SK-N-SH treated with all-trans-retinoic acid at 6 μM for 48 hours (cell line): Measurements from ENCODE around the gene RGS12.

Source experiments
- ATAC-seq: fragments of 200-7000 bp; cut with Tn5 transposase; 3 replicates; pipeline ENCODE4 v1.9.1; 2020; ENCODE audit warnings: mild to moderate bottlenecking, moderate library complexity
- ARNTL ChIP-seq: fragments of 450-650 bp; formaldehyde crosslinking; IDR thresholded peaks from 2 replicates; pipeline ENCODE4 v1.5.0; 2020; ENCODE audit warnings: low read depth, mild to moderate bottlenecking, moderate library complexity, borderline replicate concordance
- BACH2 ChIP-seq: fragments of 250-450 bp; sonication (Bioruptor Pico); IDR thresholded peaks from 2 replicates; pipeline ENCODE4 v1.9.0; 2021; ENCODE audit warnings: mild to moderate bottlenecking, borderline replicate concordance
- CREB5 ChIP-seq: fragments of 250-450 bp; sonication (Bioruptor Pico); IDR thresholded peaks from 2 replicates; pipeline ENCODE4 v1.5.1; 2020; ENCODE audit warnings: low read depth, mild to moderate bottlenecking, moderate library complexity
- CSDC2 ChIP-seq: fragments of 250-450 bp; sonication (Bioruptor Pico); IDR thresholded peaks from 2 replicates; pipeline ENCODE4 v1.5.0; 2020; ENCODE audit warnings: mild to moderate bottlenecking, moderate library complexity
- CSRNP3 ChIP-seq: fragments of 250-450 bp; sonication (Bioruptor Pico); IDR thresholded peaks from 2 replicates; pipeline ENCODE4 v1.5.1; 2021; ENCODE audit warnings: mild to moderate bottlenecking, moderate library complexity
- ESRRG ChIP-seq: fragments of 250-450 bp; sonication (Bioruptor Pico); IDR thresholded peaks from 2 replicates; pipeline ENCODE4 v1.6.1; 2021; ENCODE audit warnings: mild to moderate bottlenecking
- ISL1 ChIP-seq: fragments of 250-450 bp; sonication (Bioruptor Pico); IDR thresholded peaks from 2 replicates; pipeline ENCODE4 v2.1.2; 2022; ENCODE audit warnings: mild to moderate bottlenecking, moderate library complexity
- OSR1 ChIP-seq: fragments of 250-450 bp; sonication (Bioruptor Pico); IDR thresholded peaks from 2 replicates; pipeline ENCODE4 v1.8.0; 2022; ENCODE audit warnings: moderate library complexity, mild to moderate bottlenecking, inconsistent platforms
- PATZ1 ChIP-seq: fragments of 250-450 bp; sonication (Bioruptor Pico); IDR thresholded peaks from 2 replicates; pipeline ENCODE4 v1.8.0; 2020; ENCODE audit warnings: mild to moderate bottlenecking, moderate library complexity, borderline replicate concordance
- POU6F1 ChIP-seq: fragments of 250-450 bp; sonication (Bioruptor Pico); IDR thresholded peaks from 2 replicates; pipeline ENCODE4 v1.8.0; 2021; ENCODE audit warnings: low read depth, mild to moderate bottlenecking, moderate library complexity, borderline replicate concordance
- RARB ChIP-seq: fragments of 250-450 bp; sonication (Bioruptor Pico); IDR thresholded peaks from 2 replicates; pipeline ENCODE4 v1.8.0; 2021; ENCODE audit warnings: mild to moderate bottlenecking, moderate library complexity
- SNAI2 ChIP-seq: fragments of 250-450 bp; sonication (Bioruptor Pico); IDR thresholded peaks from 2 replicates; pipeline ENCODE4 v1.5.0; 2020; ENCODE audit warnings: mild to moderate bottlenecking, moderate library complexity
- TCF4 ChIP-seq: fragments of 250-450 bp; sonication (Bioruptor Pico); IDR thresholded peaks from 2 replicates; pipeline ENCODE4 v1.8.0; 2021; ENCODE audit warnings: mild to moderate bottlenecking, moderate library complexity, borderline replicate concordance
- TOX ChIP-seq: fragments of 250-450 bp; sonication (Bioruptor Pico); IDR thresholded peaks from 2 replicates; pipeline ENCODE4 v1.8.0; 2021; ENCODE audit warnings: mild to moderate bottlenecking, moderate library complexity, borderline replicate concordance
- ZC3H10 ChIP-seq: fragments of 250-450 bp; sonication (Bioruptor Pico); IDR thresholded peaks from 2 replicates; pipeline ENCODE4 v1.5.1; 2021; ENCODE audit warnings: mild to moderate bottlenecking, moderate library complexity
- ZFP3 ChIP-seq: fragments of 250-450 bp; sonication (Bioruptor Pico); IDR thresholded peaks from 2 replicates; pipeline ENCODE4 v1.5.0; 2020; ENCODE audit warnings: mild to moderate bottlenecking, moderate library complexity
- ZNF565 ChIP-seq: fragments of 450-650 bp; formaldehyde crosslinking; conservative IDR thresholded peaks from 2 replicates; pipeline ENCODE4 v1.5.0; 2020; ENCODE audit warnings: low read depth, mild to moderate bottlenecking, moderate library complexity
- ZNF70 ChIP-seq: fragments of 450-650 bp; formaldehyde crosslinking; IDR thresholded peaks from 2 replicates; pipeline ENCODE4 v1.5.0; 2020; ENCODE audit warnings: mild to moderate bottlenecking, moderate library complexity
- ZNF8 ChIP-seq: fragments of 450-650 bp; formaldehyde crosslinking; IDR thresholded peaks from 2 replicates; pipeline ENCODE4 v1.5.0; 2020; ENCODE audit warnings: mild to moderate bottlenecking, moderate library complexity
- TF ChIP-seq, protein P1 (sequence below): fragments of 250-450 bp; sonication (Bioruptor Pico); IDR thresholded peaks from 2 replicates; pipeline ENCODE4 v1.5.0; 2020; ENCODE audit warnings: mild to moderate bottlenecking, moderate library complexity

Gene RGS12

GRCh38 chr4:3280466-3280865 lies 12.4 kb upstream of the RGS12 start:
- no peak for ATAC-seq
- TF ChIP-seq ARNTL (CRISPR knock-in tag) (no peak), ZNF565 (CRISPR knock-in tag) (no peak), TOX (CRISPR knock-in tag) (no peak), PATZ1 (CRISPR knock-in tag) (no peak), ESRRG (CRISPR knock-in tag) (no peak), POU6F1 (CRISPR knock-in tag) (no peak)

GRCh38 chr4:3283483-3283882 lies 9.3 kb upstream of the RGS12 start:
- no peak for ATAC-seq
- TF ChIP-seq BACH2 (CRISPR knock-in tag) (no peak), ESRRG (CRISPR knock-in tag) (no peak), ZNF70 (CRISPR knock-in tag) (no peak), SNAI2 (CRISPR knock-in tag) (no peak), CSRNP3 (CRISPR knock-in tag) (no peak), ZFP3 (CRISPR knock-in tag) (no peak), CREB5 (no peak), ZNF565 (CRISPR knock-in tag) (no peak), ISL1 (no peak), RARB (CRISPR knock-in tag) (no peak), ZNF8 (no peak), ZC3H10 (no peak), ARNTL (CRISPR knock-in tag) (no peak), TCF4 (CRISPR knock-in tag) (no peak), CSDC2 (CRISPR knock-in tag) (no peak), OSR1 (CRISPR knock-in tag) (no peak), PATZ1 (CRISPR knock-in tag) (no peak), POU6F1 (CRISPR knock-in tag) (no peak)
- TF ChIP-seq, protein P1, sequence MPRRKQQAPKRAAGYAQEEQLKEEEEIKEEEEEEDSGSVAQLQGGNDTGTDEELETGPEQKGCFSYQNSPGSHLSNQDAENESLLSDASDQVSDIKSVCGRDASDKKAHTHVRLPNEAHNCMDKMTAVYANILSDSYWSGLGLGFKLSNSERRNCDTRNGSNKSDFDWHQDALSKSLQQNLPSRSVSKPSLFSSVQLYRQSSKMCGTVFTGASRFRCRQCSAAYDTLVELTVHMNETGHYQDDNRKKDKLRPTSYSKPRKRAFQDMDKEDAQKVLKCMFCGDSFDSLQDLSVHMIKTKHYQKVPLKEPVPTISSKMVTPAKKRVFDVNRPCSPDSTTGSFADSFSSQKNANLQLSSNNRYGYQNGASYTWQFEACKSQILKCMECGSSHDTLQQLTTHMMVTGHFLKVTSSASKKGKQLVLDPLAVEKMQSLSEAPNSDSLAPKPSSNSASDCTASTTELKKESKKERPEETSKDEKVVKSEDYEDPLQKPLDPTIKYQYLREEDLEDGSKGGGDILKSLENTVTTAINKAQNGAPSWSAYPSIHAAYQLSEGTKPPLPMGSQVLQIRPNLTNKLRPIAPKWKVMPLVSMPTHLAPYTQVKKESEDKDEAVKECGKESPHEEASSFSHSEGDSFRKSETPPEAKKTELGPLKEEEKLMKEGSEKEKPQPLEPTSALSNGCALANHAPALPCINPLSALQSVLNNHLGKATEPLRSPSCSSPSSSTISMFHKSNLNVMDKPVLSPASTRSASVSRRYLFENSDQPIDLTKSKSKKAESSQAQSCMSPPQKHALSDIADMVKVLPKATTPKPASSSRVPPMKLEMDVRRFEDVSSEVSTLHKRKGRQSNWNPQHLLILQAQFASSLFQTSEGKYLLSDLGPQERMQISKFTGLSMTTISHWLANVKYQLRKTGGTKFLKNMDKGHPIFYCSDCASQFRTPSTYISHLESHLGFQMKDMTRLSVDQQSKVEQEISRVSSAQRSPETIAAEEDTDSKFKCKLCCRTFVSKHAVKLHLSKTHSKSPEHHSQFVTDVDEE: no peak
